Psoas muscle (tissue), 8 donors: ENCODE measurements around the gene PIN4. TPM values are rescaled to one million over a fixed set of nuclear protein-coding genes. Genes with fewer than 3 reads are reported as not detected.
"Not testable (repeated sequence)": the region's sequence is repeated elsewhere in the genome, so short reads cannot be mapped to it uniquely, and the experiment has no call there.

Experiments used
- ATAC-seq, 4 donors: fragments of 200-7000 bp; cut with Tn5 transposase; one replicate each; pipeline ENCODE4 v1.9.1; 2020; ENCODE audit warnings: moderate library complexity in 3 of 4, mild to moderate bottlenecking in 2 of 4
- DNase-seq, 2 donors: peaks; one replicate each; pipeline ENCODE4 v3.0.0-alpha.2; 2020
- H3K27ac ChIP-seq: fragments of 200-600 bp; one replicate; pipeline ENCODE4 v1.8.0; 2022
- H3K27me3 ChIP-seq, 3 donors: fragments of 200-600 bp in 1 of 3; one replicate each; pipeline versions ENCODE4 v1.6.1 to v1.8.0; 2013 to 2022; ENCODE audit warnings: low read length in 2 of 3, mild to moderate bottlenecking in 2 of 3, moderate library complexity in 1 of 3; ENCODE audit not compliant: insufficient read depth in 3 of 3
- H3K36me3 ChIP-seq, 2 donors: fragments of 200-600 bp in 1 of 2; one replicate each; pipeline versions ENCODE4 v1.6.1 to v1.8.0; 2013 to 2022; ENCODE audit warnings: low read depth in 1 of 2, mild to moderate bottlenecking in 1 of 2, moderate library complexity in 1 of 2; ENCODE audit not compliant: insufficient read depth in 1 of 2
- H3K4me1 ChIP-seq: fragments of 200-600 bp; one replicate; pipeline ENCODE4 v1.8.0; 2022
- H3K4me3 ChIP-seq: fragments of 200-600 bp; one replicate; pipeline ENCODE4 v1.8.0; 2022; ENCODE audit warnings: mild to moderate bottlenecking
- H3K9me3 ChIP-seq: fragments of 200-600 bp; one replicate; pipeline ENCODE4 v1.8.0; 2022
- CTCF ChIP-seq: fragments of 200-600 bp; IDR thresholded peaks from one replicate; pipeline ENCODE4 v1.8.0; 2022; ENCODE audit warnings: antibody characterized with exemption
- WGBS, 3 donors: extraction: QIAGEN DNeasy Blood & Tissue Kit; methylation state at CpG; one replicate each; pipeline versions ENCODE4 v1.1.6 to v1.1.7; 2013; 5-methylcytosine and 5-hydroxymethylcytosine counted together
- intact Hi-C, 2 donors: fragments of 100-400 bp; cut with DNase I; formaldehyde crosslinking; loops; one replicate each; pipeline versions ENCODE4 v1.11.0 to v1.14.2; 2022
- polyA plus RNA-seq, 3 donors: library from polyadenylated mRNA; stranded (reverse); fragments of 200-250 nt; gene quantifications; one replicate each; pipeline ENCODE4 v1.2.3, GENCODE V29; 2013
- total RNA-seq, 4 donors: library from RNA; stranded (reverse); fragmentation: NEBNext Ultra II Directional in 2 of 4; extraction: Animal tissue kit (Norgen Biotek cat#: 25700) in 2 of 4; gene quantifications; one replicate each; pipeline versions ENCODE4 v1.2.1 to v1.2.4, GENCODE V29; 2021 to 2023
- donor health status: healthy with polysubstance abuse.
- donor health status: DM: no; HTN: no; CAD: no; lungs with moderate emphysema.
- donor health status: Bipolar disorder and iron deficiency.
- donor health status: healthy.
- donor health status: DM: yes; HTN: yes; CAD: no.
- donor health status: DM: no; HTN: no; CAD: no.
- donor health status: DM: no; HTN: no; CAD: no.
- donor health status: DM: yes; HTN: yes; CAD: no.

PIN4 gene
- total and polyA plus RNA-seq, 7 donors = 8.3 to 19.3 (median 8.9) TPM

- 81 to 95% (median 92%) methylated on average over 2 of the region's 2 CpGs for WGBS, 3 donors
- Histone ChIP-seq H3K4me1 (no peaks in the 10 kb centered on the region), H3K36me3 (peaks cover 0 to 12% of the 10 kb centered on the region in 2 donors), H3K27ac (no peak overlapping the region), H3K4me3 (no peak overlapping the region), H3K27me3 (peaks cover 0 to 3% (median 0%) of the 10 kb centered on the region in 3 donors), H3K9me3 (no peaks in the 10 kb centered on the region)
- ATAC-seq = no peak
- no peak for TF ChIP-seq CTCF
- no peak for DNase-seq
- intact Hi-C loops = no loop called here
Measured at GRCh38 chrX:72205706-72206105, 24.1 kb downstream of the PIN4 start.

DNA sequence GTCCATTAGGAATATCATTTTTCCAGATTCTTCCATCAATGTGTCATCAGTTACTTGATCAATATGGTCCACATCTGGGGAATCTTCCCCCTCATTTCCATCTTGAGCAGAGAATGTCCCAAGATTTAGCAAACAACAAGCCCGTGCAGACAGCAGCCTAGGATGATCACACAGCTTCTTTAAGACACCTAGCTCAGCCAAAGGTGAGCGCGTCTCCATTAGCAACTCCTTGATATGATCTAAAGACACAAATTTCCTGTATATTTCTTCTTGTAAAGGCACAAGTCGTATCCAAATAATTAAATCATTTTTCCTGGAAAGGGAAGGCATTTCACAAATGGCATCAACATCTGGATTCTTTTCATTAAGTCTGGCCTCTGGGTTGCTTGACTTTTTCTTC lies 25.8 kb downstream of the PIN4 start:
- intact Hi-C loops = no loop called here
- no peak for DNase-seq
- Histone ChIP-seq H3K9me3 (no peaks in the 10 kb centered on the region), H3K27ac (no peak overlapping the region), H3K36me3 (peaks cover 0 to 9% of the 10 kb centered on the region in 2 donors), H3K27me3 (peaks cover 0 to 3% (median 0%) of the 10 kb centered on the region in 3 donors), H3K4me3 (no peak overlapping the region), H3K4me1 (no peaks in the 10 kb centered on the region)
- no peak for TF ChIP-seq CTCF
- no peak for ATAC-seq
- WGBS, 3 donors = 80 to 86% (median 86%) methylated on average over 4 of the region's 4 CpGs

- no peak for TF ChIP-seq CTCF
- ATAC-seq = no peak
- Histone ChIP-seq H3K4me1 (no peaks in the 10 kb centered on the region), H3K27ac (no peak overlapping the region), H3K9me3 (no peaks in the 10 kb centered on the region), H3K4me3 (no peak overlapping the region), H3K36me3 (peaks cover 0 to 5% of the 10 kb centered on the region in 2 donors), H3K27me3 (peaks cover 0 to 3% (median 0%) of the 10 kb centered on the region in 3 donors)
- no peak for DNase-seq
- WGBS, 3 donors = 73 to 78% (median 73%) methylated on average over 4 of the region's 4 CpGs
- intact Hi-C loops = no loop called here
Measured at GRCh38 chrX:72208126-72208800, 26.7 kb downstream of the PIN4 start.

GRCh38 chrX:72216973-72217372 lies 35.4 kb downstream of the PIN4 start:
- TF ChIP-seq CTCF = no peak
- no peaks in the 10 kb centered on the region for H3K27me3 ChIP-seq
- no peaks in the 10 kb centered on the region for H3K9me3 ChIP-seq
- intact Hi-C loops = no loop called here
- H3K36me3 ChIP-seq = no peaks in the 10 kb centered on the region
- no peaks in the 10 kb centered on the region for H3K4me1 ChIP-seq
- 21 to 53% (median 28%) methylated on average over 1 of the region's 1 CpG for WGBS, 3 donors
- ATAC-seq (no peak), DNase-seq (no peak)
- H3K4me3 ChIP-seq = no peak overlapping the region
- no peak overlapping the region for H3K27ac ChIP-seq

GRCh38 chrX:72220375-72220774 lies 38.8 kb downstream of the PIN4 start:
- H3K27me3 ChIP-seq, ATAC-seq, H3K27ac ChIP-seq, H3K36me3 ChIP-seq, H3K9me3 ChIP-seq, intact Hi-C loops, DNase-seq, H3K4me1 ChIP-seq, H3K4me3 ChIP-seq: not testable (repeated sequence)
- WGBS, 3 donors = 91 to 100% (median 97%) methylated on average over 3 of the region's 3 CpGs
